ENCODE measurements around the gene CDKAL1. TPM values are rescaled to one million over a fixed set of nuclear protein-coding genes. Genes with fewer than 3 reads are reported as not detected.

Gene CDKAL1
- total RNA-seq, 6 experiments from 2014 or later: 9.2 to 14.3 (median 11.9) TPM

- peak; percentile 27 for DNase-seq
- H3K27ac Mint-ChIP-seq: peak overlapping the region; percentile 48; the same call in 1 of the 2 replicates
- no peaks in the 10 kb centered on the region for H3K9me3 Mint-ChIP-seq
These were observed 38.7 kb downstream of the CDKAL1 start for GRCh38 chr6:20572940-20573339.

GRCh38 chr6:20574355-20574754, 40.1 kb downstream of the CDKAL1 start:
- H3K27me3 Mint-ChIP-seq (ENCODE audit: insufficient read depth): no peaks in the 10 kb centered on the region
- H3K36me3 Mint-ChIP-seq (ENCODE audit: low read depth): 0 out of 2 replicates have a peak, but pooled peaks cover 4% of the 10 kb centered on the region
- H3K9me3 Mint-ChIP-seq: no peaks in the 10 kb centered on the region
- H3K4me3 Mint-ChIP-seq: no peak overlapping the region
- H3K27ac Mint-ChIP-seq: no peak overlapping the region
- no peak for TF ChIP-seq CTCF (IDR thresholded peaks at IDR 0.05)
- DNase-seq: no peak
- peaks cover 22% of the 10 kb centered on the region for H3K4me1 Mint-ChIP-seq (ENCODE audit: low read depth)

More at GRCh38 chr6:20572940-20573339, 38.7 kb downstream of the CDKAL1 start:
- no peak for TF ChIP-seq CTCF (IDR thresholded peaks at IDR 0.05)
- H3K4me3 Mint-ChIP-seq: no peak overlapping the region
- H3K36me3 Mint-ChIP-seq (ENCODE audit: low read depth): peaks cover 5% of the 10 kb centered on the region
- no peaks in the 10 kb centered on the region; the same call in 1 of the 2 replicates for H3K27me3 Mint-ChIP-seq (ENCODE audit: insufficient read depth)
- H3K4me1 Mint-ChIP-seq (ENCODE audit: low read depth): peaks cover 30% of the 10 kb centered on the region

- H3K27ac Mint-ChIP-seq: no peak overlapping the region
- TF ChIP-seq CTCF (IDR thresholded peaks at IDR 0.05): no peak
- 0 out of 2 replicates have a peak, but pooled peaks cover 4% of the 10 kb centered on the region for H3K36me3 Mint-ChIP-seq (ENCODE audit: low read depth)
- DNase-seq: no peak
- no peaks in the 10 kb centered on the region for H3K9me3 Mint-ChIP-seq
- no peaks in the 10 kb centered on the region for H3K27me3 Mint-ChIP-seq (ENCODE audit: insufficient read depth)
- H3K4me3 Mint-ChIP-seq: no peak overlapping the region
- H3K4me1 Mint-ChIP-seq (ENCODE audit: low read depth): peaks cover 20% of the 10 kb centered on the region
These were observed 40.9 kb downstream of the CDKAL1 start for GRCh38 chr6:20575125-20575524.

- no peak for DNase-seq
- peaks cover 20% of the 10 kb centered on the region for H3K4me1 Mint-ChIP-seq (ENCODE audit: low read depth)
- H3K27ac Mint-ChIP-seq: no peak overlapping the region
These were observed 41.6 kb downstream of the CDKAL1 start for GRCh38 chr6:20575704-20576451.

GRCh38 chr6:20577173-20577688, 43.0 kb downstream of the CDKAL1 start:
- no peak for TF ChIP-seq CTCF (IDR thresholded peaks at IDR 0.05)
- Mint-ChIP-seq H3K27me3 (ENCODE audit: insufficient read depth) (no peaks in the 10 kb centered on the region), H3K9me3 (no peaks in the 10 kb centered on the region), H3K4me3 (no peak overlapping the region), H3K27ac (no peak overlapping the region), H3K4me1 (ENCODE audit: low read depth) (peaks cover 15% of the 10 kb centered on the region), H3K36me3 (ENCODE audit: low read depth) (0 out of 2 replicates have a peak, but pooled peaks cover 4% of the 10 kb centered on the region)
- no peak for DNase-seq

More at GRCh38 chr6:20575704-20576451, 41.6 kb downstream of the CDKAL1 start:
- TF ChIP-seq CTCF (IDR thresholded peaks at IDR 0.05): no peak
- Mint-ChIP-seq H3K27me3 (ENCODE audit: insufficient read depth) (no peaks in the 10 kb centered on the region), H3K4me3 (no peak overlapping the region), H3K9me3 (no peaks in the 10 kb centered on the region), H3K36me3 (ENCODE audit: low read depth) (0 out of 2 replicates have a peak, but pooled peaks cover 4% of the 10 kb centered on the region)
